HCT116 (cell line): ENCODE results near the gene ENKD1. TPM values are rescaled to one million over a fixed set of nuclear protein-coding genes. Genes with fewer than 3 reads are reported as not detected.

Experiments used
- ATAC-seq: fragments of 200-7000 bp; cut with Tn5 transposase; 2 replicates; pipeline ENCODE4 v1.9.1; 2020; ENCODE audit warnings: mild to moderate bottlenecking, moderate library complexity
- BruUV-seq: library from RNA; stranded (reverse); fragments of 400-500 nt; replicated peaks from 2 replicates; lab custom pipeline; 2021; lab: Mats Ljungman, UMichigan
- CTCF ChIA-PET: fragments of 300-600 bp; sonication (Branson Sonifier 250); formaldehyde crosslinking; loops from one replicate; lab custom pipeline; 2021; ENCODE audit warnings: antibody characterized with exemption; lab: Charles Lee
- POLR2A ChIA-PET: fragments of 300-600, 350-600 bp; sonication (Branson Sonifier 250); formaldehyde crosslinking; loops from one replicate; lab custom pipeline; 2021; ENCODE audit warnings: antibody characterized with exemption; lab: Charles Lee
- RAD21 ChIA-PET, 2 experiments: fragments of 300-600 bp; sonication (Branson Sonifier 250); formaldehyde crosslinking; loops; one replicate each; lab custom pipeline; 2023; ENCODE audit warnings: low total read pairs in 2 of 2; ENCODE audit not compliant: uncharacterized antibody in 2 of 2, unreplicated experiment in 2 of 2, low non-redundant PET in 1 of 2; lab: Charles Lee
- DNase-seq: peaks from one replicate; pipeline ENCODE4 v3.0.0-alpha.2; 2010; ENCODE audit warnings: low read depth, low spot score
- H2AFZ ChIP-seq: fragments of 200-600 bp; shearing (Covaris generic), sonication (generic); 2 replicates; pipeline ENCODE4 v1.6.1; 2017; ENCODE audit warnings: low read depth, mixed run types, mixed read lengths, antibody characterized with exemption, low read length; ENCODE audit not compliant: poor library complexity, severe bottlenecking
- H3K27ac ChIP-seq: 2 replicates; pipeline ENCODE4 v1.5.1; 2012; ENCODE audit warnings: low read depth, low read length
- H3K27me3 ChIP-seq: fragments of 200-600 bp; sonication (generic); 2 replicates; pipeline ENCODE4 v1.6.1; 2016; ENCODE audit warnings: mixed run types, low read length, mixed read lengths; ENCODE audit not compliant: insufficient read depth
- H3K36me3 ChIP-seq, 2 experiments: fragments of 200-500 bp in 1 of 2; fragments of 200-600 bp in 1 of 2; sonication (Bioruptor generic) in 1 of 2; sonication (generic) in 1 of 2; 2 replicates each; pipeline versions ENCODE4 v1.5.1 to v1.6.1; 2014 to 2016; ENCODE audit warnings: low read length in 2 of 2, inconsistent platforms in 1 of 2, mixed read lengths in 1 of 2, mixed run types in 1 of 2; ENCODE audit not compliant: insufficient read depth in 2 of 2, control insufficient read depth in 1 of 2
- H3K4me1 ChIP-seq, 2 experiments: fragments of 200-600 bp in 1 of 2; sonication (generic) in 1 of 2; 2 replicates each; pipeline versions ENCODE4 v1.5.1 to v1.6.1; 2012 to 2017; ENCODE audit warnings: low read length in 2 of 2, inconsistent platforms in 1 of 2, mild to moderate bottlenecking in 1 of 2, mixed read lengths in 1 of 2, mixed run types in 1 of 2, moderate library complexity in 1 of 2; ENCODE audit not compliant: insufficient read depth in 2 of 2, control insufficient read depth in 1 of 2
- H3K4me2 ChIP-seq: fragments of 200-600 bp; sonication (generic); 2 replicates; pipeline ENCODE4 v1.6.1; 2017; ENCODE audit warnings: mixed run types, low read length, mixed read lengths
- H3K4me3 ChIP-seq, 2 experiments: fragments of 200-600 bp in 1 of 2; sonication (generic) in 1 of 2; replicated peaks in 1 of 2; 2 replicates each; pipeline ENCODE4 v1.5.1; 2011 to 2016; ENCODE audit warnings: low read length in 2 of 2, control low read depth in 1 of 2, low read depth in 1 of 2, mild to moderate bottlenecking in 1 of 2, mixed read lengths in 1 of 2, mixed run types in 1 of 2
- H3K79me2 ChIP-seq: fragments of 200-600 bp; sonication (generic); 2 replicates; pipeline ENCODE4 v1.6.1; 2017; ENCODE audit warnings: mild to moderate bottlenecking, mixed run types, low read length, moderate library complexity, mixed read lengths; ENCODE audit not compliant: insufficient read depth
- H3K9ac ChIP-seq: fragments of 200-600 bp; sonication (generic); 2 replicates; pipeline ENCODE4 v1.6.1; 2016; ENCODE audit warnings: low read length, mixed read lengths
- H3K9me2 ChIP-seq: fragments of 200-600 bp; sonication (generic), shearing (Covaris generic); 2 replicates; pipeline ENCODE4 v1.6.1; 2017; ENCODE audit warnings: mixed run types, mild to moderate bottlenecking, moderate library complexity; ENCODE audit not compliant: insufficient read depth
- H3K9me3 ChIP-seq, 2 experiments: fragments of 200-500 bp in 1 of 2; fragments of 200-600 bp in 1 of 2; sonication (Bioruptor generic) in 1 of 2; sonication (generic) in 1 of 2; 2 replicates each; pipeline ENCODE4 v1.6.1; 2014 to 2017; ENCODE audit warnings: low read length in 2 of 2, mixed read lengths in 2 of 2, inconsistent platforms in 1 of 2, low read depth in 1 of 2, mild to moderate bottlenecking in 1 of 2, mixed run types in 1 of 2, moderate library complexity in 1 of 2; ENCODE audit not compliant: control insufficient read depth in 1 of 2, insufficient read depth in 1 of 2
- H4K20me1 ChIP-seq: fragments of 200-600 bp; sonication (generic), shearing (Covaris generic); 2 replicates; pipeline ENCODE4 v1.6.1; 2017; ENCODE audit warnings: mixed run types, mild to moderate bottlenecking, moderate library complexity; ENCODE audit not compliant: insufficient read depth
- CTCF ChIP-seq, 3 experiments: fragments of 200-600 bp in 1 of 3; sonication (generic) in 1 of 3; IDR thresholded peaks in 2 of 3; conservative IDR thresholded peaks in 1 of 3; 2 replicates each; pipeline ENCODE4 v1.5.1; 2012 to 2017; ENCODE audit warnings: low read depth in 2 of 3, low read length in 2 of 3, antibody characterized with exemption in 1 of 3, borderline replicate concordance in 1 of 3, control low read depth in 1 of 3, mild to moderate bottlenecking in 1 of 3, mixed read lengths in 1 of 3, mixed run types in 1 of 3, moderate library complexity in 1 of 3; ENCODE audit not compliant: insufficient read depth in 1 of 3
- POLR2AphosphoS5 ChIP-seq: IDR thresholded peaks from 2 replicates; pipeline ENCODE4 v1.6.1; 2011; ENCODE audit warnings: mild to moderate bottlenecking, low read depth, low read length, moderate library complexity
- SRF ChIP-seq: IDR thresholded peaks from 2 replicates; pipeline ENCODE4 v1.6.1; 2012; ENCODE audit warnings: low read depth
- YY1 ChIP-seq: IDR thresholded peaks from 2 replicates; pipeline ENCODE4 v1.6.1; 2011; ENCODE audit warnings: low read length, low read depth, moderate library complexity, mild to moderate bottlenecking; ENCODE audit not compliant: insufficient replicate concordance; ENCODE audit errors: extremely low read depth
- ZFX ChIP-seq: fragments of 450-650 bp; IDR thresholded peaks from 2 replicates; pipeline ENCODE4 v1.6.1; 2017
- intact Hi-C: fragments of 100-400 bp; cut with micrococcal nuclease; formaldehyde crosslinking; loops from 2 replicates; pipeline ENCODE4 v1.10.0; 2022
- total RNA-seq: library from RNA; stranded (reverse); gene quantifications from one replicate; pipeline ENCODE4 v1.2.1, GENCODE V29; 2021; ENCODE audit not compliant: unreplicated experiment

The ENKD1 gene
- total RNA-seq, 1 experiment from 2014 or later = 16.8 TPM

GRCh38 chr16:67667817-67668494 lies 1.4 kb upstream of the ENKD1 start:
- Histone ChIP-seq H4K20me1 (no peaks in the 10 kb centered on the region), H3K4me2 (no peak overlapping the region), H3K9me3 (no peaks in the 10 kb centered on the region), H3K4me1 (peaks cover 6 to 41% of the 10 kb centered on the region in 2 experiments; a peak in 3 of 4 replicates), H3K27me3 (no peaks in the 10 kb centered on the region), H3K9ac (no peak overlapping the region), H3K4me3 (no peak overlapping the region), H2AFZ (no peak overlapping the region), H3K36me3 (no peaks in the 10 kb centered on the region), H3K79me2 (peaks cover 5% of the 10 kb centered on the region; the same call in 1 of the 2 replicates), H3K9me2 (no peaks in the 10 kb centered on the region), H3K27ac (peak overlapping the region; percentile 50; the same call in 1 of the 2 replicates)
- intact Hi-C loops = loop anchor here (1.0 to 10.0 kb wide), 4 partner anchors 121 to 713 kb away; no protein-coding TSS in a partner anchor
- ChIA-PET POLR2A (no interaction called here), CTCF (interaction anchor here (0.6 to 2.7 kb wide), 5 partner anchors 121 to 319 kb away, joined by 3 to 22 read pairs (median 6); partner anchors contain the start of gene ATP6V0D1), RAD21 (no interaction called here)
- BruUV-seq = no TSS peak
- DNase-seq (peak; percentile 77), ATAC-seq (peak; percentile 83)
- TF ChIP-seq SRF = no peak
- TF ChIP-seq YY1 = peak; percentile 39
- no peak for TF ChIP-seq ZFX
- TF ChIP-seq POLR2AphosphoS5 = peak; percentile 26; the same call in 1 of the 2 replicates
- TF ChIP-seq CTCF (IDR thresholded peaks at IDR 0.05 in 2 of 3, conservative IDR thresholded peaks at IDR 0.05 in 1 of 3; ENCODE audit: borderline replicate concordance in 1 of 3, insufficient read depth in 1 of 3, low read depth in 2 of 3, low read length in 2 of 3) = peak in 2 of 3 experiments; percentile 75 to 88; a peak in 4 of 6 replicates
